GM23338 (cell line): ENCODE measurements around the gene TRAF3.

ENCODE experiments used
- EZH2 ChIP-seq: fragments of 200-600 bp; sonication (generic); IDR thresholded peaks from one replicate; pipeline ENCODE4 v1.8.0; 2017; ENCODE audit warnings: antibody characterized with exemption, mild to moderate bottlenecking, low read depth; ENCODE audit not compliant: unreplicated experiment
- EZH2phosphoT487 ChIP-seq: fragments of 200-600 bp; sonication (generic); IDR thresholded peaks from one replicate; pipeline ENCODE4 v1.8.1; 2018; ENCODE audit warnings: antibody characterized with exemption; ENCODE audit not compliant: unreplicated experiment
- TF ChIP-seq, protein P1 (sequence below), 2 experiments: fragments of 200-600 bp in 1 of 2; sonication (generic) in 1 of 2; conservative IDR thresholded peaks; 2 replicates each; pipeline versions ENCODE4 v1.5.1 to v1.6.1; 2016 to 2017; ENCODE audit warnings: antibody characterized with exemption in 2 of 2, low read depth in 2 of 2, mild to moderate bottlenecking in 2 of 2, moderate library complexity in 1 of 2
- TF ChIP-seq, protein P2 (sequence below): IDR thresholded peaks from one replicate; pipeline ENCODE4 v1.6.1; 2018; ENCODE audit warnings: antibody characterized with exemption; ENCODE audit not compliant: unreplicated experiment

DNA sequence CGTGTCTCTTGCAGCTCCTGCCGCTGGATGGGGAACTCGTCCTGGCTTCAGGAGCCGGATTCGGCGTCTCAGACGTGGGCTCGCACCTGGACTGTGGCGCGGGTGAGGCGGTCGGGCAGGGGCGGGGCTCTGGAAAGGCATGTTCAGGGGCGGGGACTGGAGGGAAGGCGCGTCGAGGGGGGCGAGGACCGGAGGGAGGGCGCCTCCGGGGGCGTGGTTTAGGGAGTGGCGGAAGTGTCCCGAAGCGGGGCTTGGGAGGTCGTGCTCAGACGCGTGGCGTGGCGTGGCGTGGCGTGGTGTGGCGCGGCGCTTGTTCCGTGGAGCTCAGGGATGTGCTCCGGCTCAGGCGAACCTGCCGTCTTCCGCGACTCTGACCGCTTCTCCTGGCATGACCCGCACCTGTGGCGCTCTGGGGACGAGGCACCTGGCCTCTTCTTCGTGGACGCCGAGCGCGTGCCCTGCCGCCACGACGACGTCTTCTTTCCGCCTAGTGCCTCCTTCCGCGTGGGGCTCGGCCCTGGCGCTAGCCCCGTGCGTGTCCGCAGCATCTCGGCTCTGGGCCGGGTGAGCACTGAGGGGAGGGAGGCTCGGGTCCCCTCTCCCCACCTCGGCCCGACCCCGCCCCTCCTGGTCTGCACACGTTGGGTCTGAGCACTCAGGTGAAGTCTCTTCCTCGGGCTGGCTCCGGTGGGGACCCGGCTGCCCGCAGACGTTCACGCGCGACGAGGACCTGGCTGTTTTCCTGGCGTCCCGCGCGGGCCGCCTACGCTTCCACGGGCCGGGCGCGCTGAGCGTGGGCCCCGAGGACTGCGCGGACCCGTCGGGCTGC lies 151.4 kb downstream of the TRAF3 start:
- TF ChIP-seq, protein P1, sequence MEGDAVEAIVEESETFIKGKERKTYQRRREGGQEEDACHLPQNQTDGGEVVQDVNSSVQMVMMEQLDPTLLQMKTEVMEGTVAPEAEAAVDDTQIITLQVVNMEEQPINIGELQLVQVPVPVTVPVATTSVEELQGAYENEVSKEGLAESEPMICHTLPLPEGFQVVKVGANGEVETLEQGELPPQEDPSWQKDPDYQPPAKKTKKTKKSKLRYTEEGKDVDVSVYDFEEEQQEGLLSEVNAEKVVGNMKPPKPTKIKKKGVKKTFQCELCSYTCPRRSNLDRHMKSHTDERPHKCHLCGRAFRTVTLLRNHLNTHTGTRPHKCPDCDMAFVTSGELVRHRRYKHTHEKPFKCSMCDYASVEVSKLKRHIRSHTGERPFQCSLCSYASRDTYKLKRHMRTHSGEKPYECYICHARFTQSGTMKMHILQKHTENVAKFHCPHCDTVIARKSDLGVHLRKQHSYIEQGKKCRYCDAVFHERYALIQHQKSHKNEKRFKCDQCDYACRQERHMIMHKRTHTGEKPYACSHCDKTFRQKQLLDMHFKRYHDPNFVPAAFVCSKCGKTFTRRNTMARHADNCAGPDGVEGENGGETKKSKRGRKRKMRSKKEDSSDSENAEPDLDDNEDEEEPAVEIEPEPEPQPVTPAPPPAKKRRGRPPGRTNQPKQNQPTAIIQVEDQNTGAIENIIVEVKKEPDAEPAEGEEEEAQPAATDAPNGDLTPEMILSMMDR (conservative IDR thresholded peaks at IDR 0.05; ENCODE audit: low read depth in 2 of 2): no peak
- TF ChIP-seq EZH2 (peak; percentile 55), EZH2phosphoT487 (peak; percentile 36)
- TF ChIP-seq, protein P2, sequence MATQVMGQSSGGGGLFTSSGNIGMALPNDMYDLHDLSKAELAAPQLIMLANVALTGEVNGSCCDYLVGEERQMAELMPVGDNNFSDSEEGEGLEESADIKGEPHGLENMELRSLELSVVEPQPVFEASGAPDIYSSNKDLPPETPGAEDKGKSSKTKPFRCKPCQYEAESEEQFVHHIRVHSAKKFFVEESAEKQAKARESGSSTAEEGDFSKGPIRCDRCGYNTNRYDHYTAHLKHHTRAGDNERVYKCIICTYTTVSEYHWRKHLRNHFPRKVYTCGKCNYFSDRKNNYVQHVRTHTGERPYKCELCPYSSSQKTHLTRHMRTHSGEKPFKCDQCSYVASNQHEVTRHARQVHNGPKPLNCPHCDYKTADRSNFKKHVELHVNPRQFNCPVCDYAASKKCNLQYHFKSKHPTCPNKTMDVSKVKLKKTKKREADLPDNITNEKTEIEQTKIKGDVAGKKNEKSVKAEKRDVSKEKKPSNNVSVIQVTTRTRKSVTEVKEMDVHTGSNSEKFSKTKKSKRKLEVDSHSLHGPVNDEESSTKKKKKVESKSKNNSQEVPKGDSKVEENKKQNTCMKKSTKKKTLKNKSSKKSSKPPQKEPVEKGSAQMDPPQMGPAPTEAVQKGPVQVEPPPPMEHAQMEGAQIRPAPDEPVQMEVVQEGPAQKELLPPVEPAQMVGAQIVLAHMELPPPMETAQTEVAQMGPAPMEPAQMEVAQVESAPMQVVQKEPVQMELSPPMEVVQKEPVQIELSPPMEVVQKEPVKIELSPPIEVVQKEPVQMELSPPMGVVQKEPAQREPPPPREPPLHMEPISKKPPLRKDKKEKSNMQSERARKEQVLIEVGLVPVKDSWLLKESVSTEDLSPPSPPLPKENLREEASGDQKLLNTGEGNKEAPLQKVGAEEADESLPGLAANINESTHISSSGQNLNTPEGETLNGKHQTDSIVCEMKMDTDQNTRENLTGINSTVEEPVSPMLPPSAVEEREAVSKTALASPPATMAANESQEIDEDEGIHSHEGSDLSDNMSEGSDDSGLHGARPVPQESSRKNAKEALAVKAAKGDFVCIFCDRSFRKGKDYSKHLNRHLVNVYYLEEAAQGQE: no peak
